ENCODE measurements around the gene UBE2U. TPM values are rescaled to one million over a fixed set of nuclear protein-coding genes. Genes with fewer than 3 reads are reported as not detected.

The UBE2U gene
- total RNA-seq, 1 experiment from 2014 or later: not detected

- Histone ChIP-seq H3K9ac (ENCODE audit: low read length) (no peak overlapping the region), H3K4me3 (replicated peaks in 1 of 2; ENCODE audit: low read depth in 1 of 2, low read length in 2 of 2) (no peak overlapping the region), H3K4me2 (ENCODE audit: low read length) (no peak overlapping the region), H3K4me1 (ENCODE audit: control insufficient read depth in 1 of 2, insufficient read depth in 2 of 2, low read length in 2 of 2) (no peaks in the 10 kb centered on the region), H4K20me1 (ENCODE audit: insufficient read depth) (no peaks in the 10 kb centered on the region), H3K79me2 (ENCODE audit: insufficient read depth, low read length) (no peaks in the 10 kb centered on the region), H3K27ac (ENCODE audit: low read depth, low read length) (no peak overlapping the region), H3K9me3 (ENCODE audit: control insufficient read depth in 1 of 2, insufficient read depth in 1 of 2, low read depth in 1 of 2, low read length in 2 of 2) (no peaks in the 10 kb centered on the region), H3K9me2 (ENCODE audit: insufficient read depth) (no peaks in the 10 kb centered on the region), H3K36me3 (ENCODE audit: control insufficient read depth in 1 of 2, insufficient read depth in 2 of 2, low read length in 2 of 2) (no peaks in the 10 kb centered on the region), H2AFZ (ENCODE audit: low read depth, low read length, poor library complexity, severe bottlenecking) (no peak overlapping the region), H3K27me3 (ENCODE audit: insufficient read depth, low read length) (no peaks in the 10 kb centered on the region)
- ChIA-PET CTCF (no interaction called here), RAD21 (ENCODE audit: low non-redundant PET in 1 of 2, low total read pairs in 2 of 2, uncharacterized antibody in 2 of 2, unreplicated experiment in 2 of 2) (no interaction called here), POLR2A (no interaction called here)
- TF ChIP-seq YY1 (IDR thresholded peaks at IDR 0.05; ENCODE audit: extremely low read depth, insufficient replicate concordance, low read depth, low read length): no peak
- TF ChIP-seq SP1 (IDR thresholded peaks at IDR 0.05; ENCODE audit: low read depth): no peak
- no peak for TF ChIP-seq ATF3 (IDR thresholded peaks at IDR 0.05)
- no peak for TF ChIP-seq POLR2A (IDR thresholded peaks at IDR 0.05; ENCODE audit: borderline replicate concordance, extremely low read depth, insufficient read depth, insufficient read length)
- TF ChIP-seq FOSL1 (IDR thresholded peaks at IDR 0.05; ENCODE audit: low read depth): no peak
- no peak for TF ChIP-seq SIN3A (IDR thresholded peaks at IDR 0.05; ENCODE audit: low read depth)
- BruUV-seq (replicated peaks): no TSS peak
- no peak for DNase-seq (ENCODE audit: low read depth, low spot score)
- ATAC-seq: no peak
- intact Hi-C loops (cut with micrococcal nuclease): no loop called here
Observed at GRCh38 chr1:64310760-64311159, 107.3 kb downstream of the UBE2U start.

- ChIA-PET POLR2A (no interaction called here), CTCF (no interaction called here), RAD21 (ENCODE audit: low non-redundant PET in 1 of 2, low total read pairs in 2 of 2, uncharacterized antibody in 2 of 2, unreplicated experiment in 2 of 2) (no interaction called here)
- BruUV-seq (replicated peaks): no TSS peak
- H3K27ac ChIP-seq (ENCODE audit: low read depth, low read length): no peak overlapping the region
- no peaks in the 10 kb centered on the region for H4K20me1 ChIP-seq (ENCODE audit: insufficient read depth)
- no peak for DNase-seq (ENCODE audit: low read depth, low spot score)
- H3K9me2 ChIP-seq (ENCODE audit: insufficient read depth): no peaks in the 10 kb centered on the region
- H3K79me2 ChIP-seq (ENCODE audit: insufficient read depth, low read length): no peaks in the 10 kb centered on the region
- intact Hi-C loops (cut with micrococcal nuclease): no loop called here
- no peaks in the 10 kb centered on the region for H3K36me3 ChIP-seq (ENCODE audit: control insufficient read depth in 1 of 2, insufficient read depth in 2 of 2, low read length in 2 of 2)
- no peak overlapping the region for H3K9ac ChIP-seq (ENCODE audit: low read length)
- ATAC-seq: no peak
- no peak overlapping the region for H3K4me3 ChIP-seq (replicated peaks in 1 of 2; ENCODE audit: low read depth in 1 of 2, low read length in 2 of 2)
- H3K4me1 ChIP-seq (ENCODE audit: control insufficient read depth in 1 of 2, insufficient read depth in 2 of 2, low read length in 2 of 2): no peaks in the 10 kb centered on the region
- H3K9me3 ChIP-seq (ENCODE audit: control insufficient read depth in 1 of 2, insufficient read depth in 1 of 2, low read depth in 1 of 2, low read length in 2 of 2): no peaks in the 10 kb centered on the region
- H2AFZ ChIP-seq (ENCODE audit: low read depth, low read length, poor library complexity, severe bottlenecking): no peak overlapping the region
- H3K27me3 ChIP-seq (ENCODE audit: insufficient read depth, low read length): no peaks in the 10 kb centered on the region
- no peak overlapping the region for H3K4me2 ChIP-seq (ENCODE audit: low read length)
- TF ChIP-seq POLR2A (IDR thresholded peaks at IDR 0.05; ENCODE audit: borderline replicate concordance, extremely low read depth, insufficient read depth, insufficient read length) (no peak), EZH2 (IDR thresholded peaks at IDR 0.05) (no peak), ZNF274 (IDR thresholded peaks at IDR 0.05; ENCODE audit: low read depth, low read length) (no peak), POLR2AphosphoS5 (IDR thresholded peaks at IDR 0.05; ENCODE audit: low read depth, low read length) (no peak), ELF1 (IDR thresholded peaks at IDR 0.05; ENCODE audit: borderline replicate concordance, low read depth) (no peak), ZFX (IDR thresholded peaks at IDR 0.05) (no peak), EZH2phosphoT487 (IDR thresholded peaks at IDR 0.05; ENCODE audit: borderline replicate concordance) (no peak), EGR1 (IDR thresholded peaks at IDR 0.05; ENCODE audit: low read depth) (no peak), FOSL1 (IDR thresholded peaks at IDR 0.05; ENCODE audit: low read depth) (no peak), SRF (IDR thresholded peaks at IDR 0.05; ENCODE audit: low read depth) (no peak), YY1 (IDR thresholded peaks at IDR 0.05; ENCODE audit: extremely low read depth, insufficient replicate concordance, low read depth, low read length) (no peak), ATF3 (IDR thresholded peaks at IDR 0.05) (no peak), MAX (IDR thresholded peaks at IDR 0.05) (no peak), RAD21 (IDR thresholded peaks at IDR 0.05; ENCODE audit: low read depth) (no peak), SP1 (IDR thresholded peaks at IDR 0.05; ENCODE audit: low read depth) (no peak), JUND (IDR thresholded peaks at IDR 0.05) (no peak), ZBTB33 (IDR thresholded peaks at IDR 0.05; ENCODE audit: extremely low read depth, insufficient replicate concordance, low read length) (no peak)
Observed at GRCh38 chr1:64312431-64312830, 109.0 kb downstream of the UBE2U start.
